Glutamatergic neuron (in vitro differentiated cells): ENCODE data around the gene CITED1. TPM values are rescaled to one million over a fixed set of nuclear protein-coding genes. Genes with fewer than 3 reads are reported as not detected.

Experiments
- DNase-seq: peaks from one replicate; pipeline ENCODE4 v3.0.0; 2022
- H3K27ac Mint-ChIP-seq: one replicate; pipeline ENCODE4 v1.8.0; 2020; ENCODE audit warnings: mild to moderate bottlenecking, mixed read lengths, inconsistent platforms; ENCODE audit not compliant: unreplicated experiment
- H3K27me3 Mint-ChIP-seq: one replicate; pipeline ENCODE4 v1.8.0; 2020; ENCODE audit warnings: mild to moderate bottlenecking, moderate library complexity, mixed read lengths, inconsistent platforms; ENCODE audit not compliant: unreplicated experiment
- H3K36me3 Mint-ChIP-seq: one replicate; pipeline ENCODE4 v1.8.0; 2020; ENCODE audit warnings: mild to moderate bottlenecking, mixed read lengths, inconsistent platforms; ENCODE audit not compliant: unreplicated experiment
- H3K4me1 Mint-ChIP-seq: one replicate; pipeline ENCODE4 v1.8.0; 2020; ENCODE audit warnings: mild to moderate bottlenecking, low read depth, mixed read lengths, inconsistent platforms; ENCODE audit not compliant: unreplicated experiment
- H3K4me3 Mint-ChIP-seq: one replicate; pipeline ENCODE4 v1.8.0; 2020; ENCODE audit warnings: mild to moderate bottlenecking, mixed read lengths, inconsistent platforms; ENCODE audit not compliant: unreplicated experiment
- H3K9me3 Mint-ChIP-seq: one replicate; pipeline ENCODE4 v1.8.0; 2020; ENCODE audit warnings: mild to moderate bottlenecking, moderate library complexity, mixed read lengths, inconsistent platforms; ENCODE audit not compliant: unreplicated experiment
- CTCF ChIP-seq: fragments of 200-600 bp; sonication (generic); IDR thresholded peaks from one replicate; pipeline ENCODE4 v1.5.0; 2021; ENCODE audit not compliant: partially characterized antibody, unreplicated experiment
- total RNA-seq: library from RNA; stranded (reverse); fragmentation: NEBNext Ultra II Directional; extraction: Animal tissue kit (Norgen Biotek cat#: 25700); gene quantifications from one replicate; pipeline ENCODE4 v1.2.1, GENCODE V29; 2021; ENCODE audit not compliant: unreplicated experiment

Gene CITED1
- total RNA-seq, 1 donor from 2014 or later = 42.7 TPM

GRCh38 chrX:72348247-72348979 is 42.7 kb upstream of the CITED1 start:
- DNase-seq = no peak
- no peak overlapping the region for H3K27ac Mint-ChIP-seq
- peaks cover 2% of the 10 kb centered on the region for H3K4me1 Mint-ChIP-seq
- H3K36me3 Mint-ChIP-seq = peaks cover 7% of the 10 kb centered on the region
- H3K9me3 Mint-ChIP-seq = no peaks in the 10 kb centered on the region
- H3K27me3 Mint-ChIP-seq = peaks cover 2% of the 10 kb centered on the region
- H3K4me3 Mint-ChIP-seq = no peak overlapping the region
- no peak for TF ChIP-seq CTCF

DNA sequence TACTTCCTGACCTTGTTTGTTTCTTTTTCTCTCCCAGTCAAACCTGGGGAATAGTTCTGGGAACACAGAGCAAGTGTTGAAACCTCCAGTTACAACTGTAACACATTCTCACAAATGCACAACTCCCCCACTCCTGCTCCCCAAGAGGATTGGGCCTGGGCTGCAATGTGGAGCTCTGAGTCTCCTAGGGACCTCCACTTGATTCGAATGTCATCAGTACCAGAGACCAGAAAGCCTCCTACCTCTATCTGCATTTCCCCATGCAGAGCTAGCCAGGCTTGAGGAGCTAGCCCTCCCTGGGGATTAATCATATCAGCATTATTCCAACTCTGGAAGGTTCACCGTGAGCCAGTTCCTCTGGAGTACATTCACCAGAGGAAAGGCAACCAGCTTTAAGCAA is 41.7 kb upstream of the CITED1 start:
- H3K4me1 Mint-ChIP-seq = peaks cover 2% of the 10 kb centered on the region
- no peaks in the 10 kb centered on the region for H3K9me3 Mint-ChIP-seq
- peaks cover 7% of the 10 kb centered on the region for H3K36me3 Mint-ChIP-seq
- H3K27me3 Mint-ChIP-seq = peaks cover 2% of the 10 kb centered on the region
- H3K4me3 Mint-ChIP-seq = no peak overlapping the region
- TF ChIP-seq CTCF = no peak
- DNase-seq = no peak
- no peak overlapping the region for H3K27ac Mint-ChIP-seq

DNA sequence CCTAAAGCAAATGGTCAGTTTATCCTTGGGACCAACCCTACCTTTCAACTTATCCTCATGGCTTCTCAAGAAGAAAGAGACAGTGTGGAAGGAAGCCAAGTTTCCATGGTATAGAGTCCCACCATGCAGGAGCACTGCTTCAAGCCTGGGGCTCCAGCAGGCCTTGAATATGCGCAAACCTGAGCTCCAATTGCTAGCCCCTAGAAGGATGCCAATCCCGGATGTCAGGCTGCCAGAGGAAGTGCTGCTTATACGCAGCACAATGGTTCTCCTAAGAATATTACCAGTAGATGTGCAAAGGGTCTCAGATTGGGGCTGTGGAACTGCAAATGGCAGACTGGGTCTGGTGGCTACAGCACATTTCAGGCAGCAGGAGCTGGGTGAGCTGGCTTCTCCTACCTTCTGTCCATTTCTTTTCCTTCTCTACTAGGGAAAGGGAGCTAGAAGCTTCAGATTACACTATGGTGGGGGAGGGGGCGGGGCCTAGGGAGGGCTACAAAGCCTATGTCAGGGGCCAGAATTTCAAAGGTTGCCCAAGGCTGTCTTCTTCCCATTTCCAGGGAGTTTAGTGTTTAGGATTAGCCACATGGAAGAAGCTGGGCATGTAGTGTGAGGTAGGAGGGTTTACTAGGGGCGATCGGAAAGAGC is 40.7 kb upstream of the CITED1 start:
- H3K27ac Mint-ChIP-seq = no peak overlapping the region
- peaks cover 7% of the 10 kb centered on the region for H3K36me3 Mint-ChIP-seq
- H3K27me3 Mint-ChIP-seq = peaks cover 2% of the 10 kb centered on the region
- no peaks in the 10 kb centered on the region for H3K9me3 Mint-ChIP-seq
- no peak overlapping the region for H3K4me3 Mint-ChIP-seq
- DNase-seq = no peak
- no peak for TF ChIP-seq CTCF
- H3K4me1 Mint-ChIP-seq = peaks cover 2% of the 10 kb centered on the region

- no peaks in the 10 kb centered on the region for H3K36me3 Mint-ChIP-seq
- peaks cover 1% of the 10 kb centered on the region for H3K9me3 Mint-ChIP-seq
- no peak for DNase-seq
- no peaks in the 10 kb centered on the region for H3K4me1 Mint-ChIP-seq
- no peaks in the 10 kb centered on the region for H3K27me3 Mint-ChIP-seq
- H3K4me3 Mint-ChIP-seq = no peak overlapping the region
- TF ChIP-seq CTCF = no peak
- H3K27ac Mint-ChIP-seq = no peak overlapping the region
These were observed 34.9 kb upstream of the CITED1 start for GRCh38 chrX:72340626-72341025.

GRCh38 chrX:72340041-72340440 is 34.3 kb upstream of the CITED1 start:
- Mint-ChIP-seq H3K4me1 (no peaks in the 10 kb centered on the region), H3K36me3 (no peaks in the 10 kb centered on the region), H3K4me3 (no peak overlapping the region), H3K27me3 (no peaks in the 10 kb centered on the region), H3K9me3 (peaks cover 1% of the 10 kb centered on the region), H3K27ac (no peak overlapping the region)
- no peak for DNase-seq
- no peak for TF ChIP-seq CTCF
